CD4-positive, alpha-beta memory T cell (primary cell): ENCODE results near the gene PLXNA2. TPM values are rescaled to one million over a fixed set of nuclear protein-coding genes. Genes with fewer than 3 reads are reported as not detected.

Source experiments
- CTCF ChIA-PET: fragments of 350-600 bp; sonication (Branson Sonifier 250); formaldehyde crosslinking; loops from one replicate; lab custom pipeline; 2021; ENCODE audit warnings: inconsistent platforms; ENCODE audit not compliant: partially characterized antibody; lab: Charles Lee
- POLR2A ChIA-PET: fragments of 350-600 bp; sonication (Branson Sonifier 250); formaldehyde crosslinking; loops from one replicate; lab custom pipeline; 2021; ENCODE audit not compliant: partially characterized antibody; lab: Charles Lee
- DNase-seq, 5 donors: peaks; one replicate each; pipeline versions ENCODE4 v3.0.0 to v3.0.0-alpha.2; 2020 to 2022; ENCODE audit warnings: mixed read lengths in 1 of 5
- H3K27ac ChIP-seq: one replicate; pipeline ENCODE4 v1.7.0; 2013; ENCODE audit warnings: low read depth, low read length
- H3K27me3 ChIP-seq: 2 replicates; pipeline ENCODE4 v1.7.0; 2013; ENCODE audit warnings: mild to moderate bottlenecking, low read length, moderate library complexity; ENCODE audit not compliant: insufficient read depth
- H3K36me3 ChIP-seq: 2 replicates; pipeline ENCODE4 v1.7.0; 2013; ENCODE audit warnings: mild to moderate bottlenecking, low read length, moderate library complexity; ENCODE audit not compliant: insufficient read depth
- H3K4me1 ChIP-seq: 2 replicates; pipeline ENCODE4 v1.7.0; 2013; ENCODE audit warnings: mild to moderate bottlenecking, low read length, moderate library complexity; ENCODE audit not compliant: insufficient read depth
- H3K4me3 ChIP-seq, 2 donors: one replicate each; pipeline ENCODE4 v1.7.0; 2013; ENCODE audit warnings: low read length in 2 of 2, mild to moderate bottlenecking in 1 of 2
- H3K9me3 ChIP-seq, 2 donors: one replicate each; pipeline ENCODE4 v1.7.0; 2013; ENCODE audit warnings: low read length in 2 of 2, control low read depth in 1 of 2; ENCODE audit not compliant: control insufficient read depth in 1 of 2
- H3K27ac Mint-ChIP-seq, 7 donors: one replicate each; pipeline ENCODE4 v1.8.0; 2020 to 2021; ENCODE audit warnings: mixed read lengths in 7 of 7, mild to moderate bottlenecking in 6 of 7, inconsistent platforms in 3 of 7, moderate library complexity in 3 of 7
- H3K27me3 Mint-ChIP-seq, 2 donors: one replicate each; pipeline ENCODE4 v1.8.0; 2020 to 2021; ENCODE audit warnings: mixed read lengths in 2 of 2
- H3K36me3 Mint-ChIP-seq, 2 donors: one replicate each; pipeline ENCODE4 v1.8.0; 2020 to 2021; ENCODE audit warnings: mixed read lengths in 2 of 2, inconsistent platforms in 1 of 2, mild to moderate bottlenecking in 1 of 2
- H3K4me1 Mint-ChIP-seq, 4 donors: one replicate each; pipeline ENCODE4 v1.8.0; 2020 to 2021; ENCODE audit warnings: mixed read lengths in 4 of 4, mild to moderate bottlenecking in 1 of 4
- H3K4me3 Mint-ChIP-seq, 8 donors: one replicate each; pipeline ENCODE4 v1.8.0; 2020 to 2021; ENCODE audit warnings: mixed read lengths in 8 of 8, mild to moderate bottlenecking in 7 of 8, moderate library complexity in 6 of 8, inconsistent platforms in 3 of 8
- H3K9me3 Mint-ChIP-seq, 8 donors: one replicate each; pipeline ENCODE4 v1.8.0; 2020 to 2021; ENCODE audit warnings: mixed read lengths in 8 of 8, mild to moderate bottlenecking in 5 of 8, inconsistent platforms in 3 of 8, moderate library complexity in 1 of 8
- intact Hi-C: fragments of 100-400 bp; cut with micrococcal nuclease; formaldehyde crosslinking; loops from one replicate; pipeline ENCODE4 v1.15.1; 2023
- polyA plus RNA-seq, 2 donors: library from polyadenylated mRNA; unstranded; fragments of 300-500 nt; fragmentation: Illumina TruSeq; gene quantifications; one replicate each; pipeline ENCODE4 v1.2.3, GENCODE V29; 2021
- total RNA-seq, 2 experiments: library from RNA; stranded (reverse); gene quantifications; one replicate each; pipeline ENCODE4 v1.2.3, GENCODE V29; 2021

Gene PLXNA2
- total and polyA plus RNA-seq, 4 experiments from 2014 or later: 0.10 to 4.0 (median 1.8) TPM

DNA sequence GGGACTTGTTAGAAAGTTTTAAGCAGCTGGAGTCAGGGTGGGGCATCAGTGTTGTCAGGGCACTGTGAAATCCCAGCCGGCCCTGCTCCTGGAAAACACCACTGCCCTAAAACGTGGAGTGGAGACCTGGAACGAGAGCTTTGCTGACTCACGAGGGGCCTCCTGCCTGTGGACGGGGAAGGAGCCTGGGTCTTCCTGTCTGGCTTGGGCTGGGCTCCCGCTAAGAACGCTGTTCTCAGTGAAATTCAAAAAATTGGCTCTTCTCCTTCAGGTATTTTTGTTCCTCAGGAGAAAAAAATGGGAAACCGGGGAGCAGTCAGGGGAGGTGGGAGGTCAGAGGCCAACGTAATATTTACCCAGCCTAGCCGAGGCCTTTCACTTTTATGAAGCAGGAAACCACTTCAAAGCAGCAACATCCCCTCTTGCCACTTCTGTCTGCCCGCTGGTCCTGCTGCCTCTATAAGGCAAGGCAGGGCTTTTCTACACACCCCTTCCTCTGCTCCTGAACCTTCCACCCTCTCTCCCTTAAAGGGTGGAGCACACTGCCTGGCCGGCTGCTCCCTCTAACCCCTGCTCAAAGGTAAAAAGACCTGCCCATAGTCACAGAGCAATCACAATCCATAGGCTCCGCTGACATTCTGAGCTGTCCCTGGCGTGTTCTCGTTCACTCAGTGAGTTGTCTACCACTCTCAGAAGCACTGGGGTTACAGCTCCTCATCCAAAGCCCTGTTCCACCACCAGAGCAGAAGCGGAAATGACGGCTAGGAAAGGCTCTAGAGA is 8.0 kb downstream of the PLXNA2 start:
- H3K27ac Mint-ChIP-seq: no peak overlapping the region
- ChIA-PET CTCF (interaction anchor here (3.6 to 11.2 kb wide), 3 partner anchors 9 to 211 kb away, joined by 10 to 234 read pairs (median 18); partner anchors contain the start of gene PLXNA2), POLR2A (no interaction called here)
- H3K4me1 Mint-ChIP-seq: peaks cover 5 to 16% (median 7%) of the 10 kb centered on the region in 4 donors
- Histone ChIP-seq H3K27ac (no peak overlapping the region), H3K27me3 (peaks cover 11% of the 10 kb centered on the region), H3K4me3 (no peak overlapping the region), H3K4me1 (peaks cover 11% of the 10 kb centered on the region), H3K9me3 (no peaks in the 10 kb centered on the region), H3K36me3 (no peaks in the 10 kb centered on the region)
- H3K4me3 Mint-ChIP-seq: peak overlapping the region in 4 of 8 donors; percentile 22 to 57 (median 44)
- intact Hi-C loops: no loop called here
- H3K27me3 Mint-ChIP-seq: peaks cover 18 to 29% of the 10 kb centered on the region in 2 donors
- H3K36me3 Mint-ChIP-seq: no peaks in the 10 kb centered on the region
- no peaks in the 10 kb centered on the region for H3K9me3 Mint-ChIP-seq
- DNase-seq: peak in 1 of 5 donors; percentile 2

GRCh38 chr1:208235356-208235981 is 8.7 kb downstream of the PLXNA2 start:
- H3K4me1 Mint-ChIP-seq: peaks cover 5 to 16% (median 7%) of the 10 kb centered on the region in 4 donors
- H3K4me3 ChIP-seq: no peak overlapping the region
- peak overlapping the region in 1 of 8 donors; percentile 38 for H3K4me3 Mint-ChIP-seq
- H3K27me3 Mint-ChIP-seq: peaks cover 17 to 29% of the 10 kb centered on the region in 2 donors
- H3K27ac Mint-ChIP-seq: no peak overlapping the region
- POLR2A ChIA-PET: interaction anchor here (2.8 kb wide), 1 partner anchor 9 kb away, joined by 7 read pairs; the partner anchor contains the start of gene PLXNA2
- intact Hi-C loops: no loop called here
- no peak for DNase-seq
- no peaks in the 10 kb centered on the region for H3K36me3 Mint-ChIP-seq
- peaks cover 0 to 2% (median 0%) of the 10 kb centered on the region in 8 donors for H3K9me3 Mint-ChIP-seq
- CTCF ChIA-PET: interaction anchor here (1.3 to 3.7 kb wide), 3 partner anchors 10 to 104 kb away, joined by 3 to 18 read pairs (median 10); partner anchors contain the start of gene PLXNA2
- H3K27me3 ChIP-seq: peaks cover 11% of the 10 kb centered on the region
- H3K4me1 ChIP-seq: peaks cover 11% of the 10 kb centered on the region
- H3K27ac ChIP-seq: no peak overlapping the region
- H3K36me3 ChIP-seq: no peaks in the 10 kb centered on the region
- no peaks in the 10 kb centered on the region for H3K9me3 ChIP-seq

- intact Hi-C loops: no loop called here
- Histone ChIP-seq H3K27ac (no peak overlapping the region), H3K36me3 (no peaks in the 10 kb centered on the region), H3K4me3 (no peak overlapping the region), H3K27me3 (peaks cover 11% of the 10 kb centered on the region), H3K9me3 (no peaks in the 10 kb centered on the region), H3K4me1 (peaks cover 11% of the 10 kb centered on the region)
- ChIA-PET CTCF (interaction anchor here (0.9 to 3.7 kb wide), 3 partner anchors 10 to 28 kb away, joined by 3 to 18 read pairs (median 4); partner anchors contain the start of gene PLXNA2), POLR2A (interaction anchor here (2.8 kb wide), 1 partner anchor 10 kb away, joined by 7 read pairs; the partner anchor contains the start of gene PLXNA2)
- Mint-ChIP-seq H3K27ac (no peak overlapping the region), H3K4me3 (no peak overlapping the region), H3K36me3 (no peaks in the 10 kb centered on the region), H3K9me3 (peaks cover 0 to 2% (median 0%) of the 10 kb centered on the region in 8 donors), H3K4me1 (peaks cover 5 to 16% (median 7%) of the 10 kb centered on the region in 4 donors), H3K27me3 (peaks cover 17 to 26% of the 10 kb centered on the region in 2 donors)
- DNase-seq: no peak
Observed at GRCh38 chr1:208234721-208235120, 9.5 kb downstream of the PLXNA2 start.

- no peaks in the 10 kb centered on the region for H3K36me3 Mint-ChIP-seq
- intact Hi-C loops: no loop called here
- CTCF ChIA-PET: interaction anchor here (0.9 to 3.7 kb wide), 3 partner anchors 11 to 13 kb away, joined by 4 to 18 read pairs (median 10); partner anchors contain the start of gene PLXNA2
- POLR2A ChIA-PET: interaction anchor here (2.8 kb wide), 1 partner anchor 11 kb away, joined by 7 read pairs; the partner anchor contains the start of gene PLXNA2
- no peak overlapping the region for H3K4me3 Mint-ChIP-seq
- H3K27me3 ChIP-seq: peaks cover 11% of the 10 kb centered on the region
- no peak overlapping the region for H3K4me3 ChIP-seq
- H3K9me3 ChIP-seq: no peaks in the 10 kb centered on the region
- H3K27ac ChIP-seq: no peak overlapping the region
- no peak for DNase-seq
- H3K27me3 Mint-ChIP-seq: peaks cover 17 to 27% of the 10 kb centered on the region in 2 donors
- peaks cover 11% of the 10 kb centered on the region for H3K4me1 ChIP-seq
- no peak overlapping the region for H3K27ac Mint-ChIP-seq
- peaks cover 5 to 16% (median 7%) of the 10 kb centered on the region in 4 donors for H3K4me1 Mint-ChIP-seq
- peaks cover 0 to 2% (median 0%) of the 10 kb centered on the region in 8 donors for H3K9me3 Mint-ChIP-seq
- no peaks in the 10 kb centered on the region for H3K36me3 ChIP-seq
Observed at GRCh38 chr1:208233978-208234377, 10.2 kb downstream of the PLXNA2 start.

GRCh38 chr1:208233546-208233945 is 10.6 kb downstream of the PLXNA2 start:
- intact Hi-C loops: no loop called here
- Histone ChIP-seq H3K27me3 (peaks cover 11% of the 10 kb centered on the region), H3K4me3 (no peak overlapping the region), H3K27ac (no peak overlapping the region), H3K4me1 (peaks cover 11% of the 10 kb centered on the region), H3K9me3 (no peaks in the 10 kb centered on the region), H3K36me3 (no peaks in the 10 kb centered on the region)
- Mint-ChIP-seq H3K9me3 (peaks cover 0 to 3% (median 0%) of the 10 kb centered on the region in 8 donors), H3K4me1 (peaks cover 5 to 16% (median 7%) of the 10 kb centered on the region in 4 donors), H3K36me3 (no peaks in the 10 kb centered on the region), H3K27me3 (peaks cover 20 to 30% of the 10 kb centered on the region in 2 donors), H3K27ac (no peak overlapping the region), H3K4me3 (no peak overlapping the region)
- no peak for DNase-seq
- ChIA-PET POLR2A (interaction anchor here (2.8 kb wide), 1 partner anchor 11 kb away, joined by 7 read pairs; the partner anchor contains the start of gene PLXNA2), CTCF (interaction anchor here (1.1 to 2.4 kb wide), 2 partner anchors 11 to 18 kb away, joined by 4 to 10 read pairs; partner anchors contain the start of gene PLXNA2)

DNA sequence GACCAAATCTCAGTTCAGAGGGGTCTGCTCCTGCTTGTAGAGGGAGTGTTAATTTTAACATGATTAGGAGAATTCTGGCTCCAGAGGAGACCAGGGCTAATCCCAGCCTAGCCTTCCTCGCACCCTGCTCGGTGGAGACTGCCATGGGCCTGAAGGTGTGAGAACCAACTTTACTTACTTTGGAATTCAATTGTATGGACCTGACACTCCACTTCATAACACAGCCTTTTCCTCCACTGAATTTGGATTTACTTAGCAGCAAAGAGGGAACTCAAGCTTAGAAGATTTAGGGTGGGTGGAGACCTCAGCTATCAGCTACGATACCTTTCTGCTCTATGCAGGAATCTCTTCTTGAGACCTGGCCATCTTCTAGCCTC is 11.5 kb downstream of the PLXNA2 start:
- CTCF ChIA-PET: interaction anchor here (1.1 to 2.4 kb wide), 3 partner anchors 9 to 19 kb away, joined by 3 to 10 read pairs (median 4); partner anchors contain the start of gene PLXNA2
- Mint-ChIP-seq H3K9me3 (peaks cover 0 to 4% (median 0%) of the 10 kb centered on the region in 8 donors), H3K27me3 (peaks cover 15 to 30% of the 10 kb centered on the region in 2 donors)

More for the DNA sequence above, 11.5 kb downstream of the PLXNA2 start:
- intact Hi-C loops: no loop called here
- Mint-ChIP-seq H3K36me3 (no peaks in the 10 kb centered on the region), H3K4me1 (peaks cover 5 to 16% (median 7%) of the 10 kb centered on the region in 4 donors), H3K27ac (no peak overlapping the region), H3K4me3 (no peak overlapping the region)
- no peak overlapping the region for H3K27ac ChIP-seq
- POLR2A ChIA-PET: interaction anchor here (2.8 kb wide), 1 partner anchor 12 kb away, joined by 7 read pairs; the partner anchor contains the start of gene PLXNA2
- no peak for DNase-seq
- H3K4me3 ChIP-seq: no peak overlapping the region
- no peaks in the 10 kb centered on the region for H3K36me3 ChIP-seq
- peaks cover 11% of the 10 kb centered on the region for H3K4me1 ChIP-seq
- H3K9me3 ChIP-seq: no peaks in the 10 kb centered on the region
- H3K27me3 ChIP-seq: peaks cover 9% of the 10 kb centered on the region
